K562 (cell line): ENCODE data around the gene TRPV5. TPM values are rescaled to one million over a fixed set of nuclear protein-coding genes. Genes with fewer than 3 reads are reported as not detected.

Source experiments
- ATF6 ChIP-seq: sonication (generic); formaldehyde crosslinking; IDR thresholded peaks from 2 replicates; pipeline ENCODE4 v1.4.0; 2020; ENCODE audit warnings: mild to moderate bottlenecking, missing genetic modification reagents
- E2F6 ChIP-seq, 2 experiments: IDR thresholded peaks; 2 replicates each; pipeline ENCODE4 v1.6.1; 2011; ENCODE audit warnings: borderline replicate concordance in 1 of 2, control low read depth in 1 of 2, low read depth in 1 of 2, low read length in 1 of 2, mild to moderate bottlenecking in 1 of 2, mixed read lengths in 1 of 2, moderate library complexity in 1 of 2; ENCODE audit not compliant: insufficient read depth in 1 of 2, insufficient read length in 1 of 2, poor library complexity in 1 of 2, severe bottlenecking in 1 of 2; ENCODE audit errors: extremely low read depth in 1 of 2
- HMG20A ChIP-seq: fragments of 450-650 bp; formaldehyde crosslinking; conservative IDR thresholded peaks from 2 replicates; pipeline ENCODE4 v1.4.0; 2020; ENCODE audit warnings: mild to moderate bottlenecking, mixed read lengths
- HSF4 ChIP-seq: fragments of 250-450 bp; sonication (Bioruptor Pico); IDR thresholded peaks from 2 replicates; pipeline ENCODE4 v2.1.2; 2022; ENCODE audit warnings: mild to moderate bottlenecking, moderate library complexity, borderline replicate concordance
- MXD1 ChIP-seq: fragments of 250-450 bp; sonication (Bioruptor Pico); IDR thresholded peaks from 2 replicates; pipeline ENCODE4 v1.8.0; 2021; ENCODE audit warnings: borderline replicate concordance, mild to moderate bottlenecking, moderate library complexity; ENCODE audit not compliant: poor library complexity, severe bottlenecking
- POLR2B ChIP-seq: fragments of 450-650 bp; IDR thresholded peaks from 2 replicates; pipeline ENCODE4 v1.6.1; 2018; ENCODE audit warnings: low read depth; ENCODE audit not compliant: partially characterized antibody
- TAF1 ChIP-seq: IDR thresholded peaks from 2 replicates; pipeline ENCODE4 v1.6.1; 2011; ENCODE audit warnings: mild to moderate bottlenecking, low read length, moderate library complexity; ENCODE audit not compliant: insufficient read depth, control insufficient read depth, severe bottlenecking; ENCODE audit errors: extremely low read depth
- WHSC1 ChIP-seq: IDR thresholded peaks from one replicate; pipeline ENCODE4 v1.6.1; 2012; ENCODE audit warnings: low read length, control low read depth, inconsistent platforms
- ZNF165 ChIP-seq: fragments of 250-450 bp; sonication (Bioruptor Pico); IDR thresholded peaks from 2 replicates; pipeline ENCODE4 v1.4.0; 2020; ENCODE audit warnings: borderline replicate concordance
- ZNF449 ChIP-seq: fragments of 250-450 bp; sonication (Bioruptor Pico); IDR thresholded peaks from 2 replicates; pipeline ENCODE4 v1.8.0; 2022; ENCODE audit warnings: moderate library complexity, mild to moderate bottlenecking, inconsistent platforms
- ZNF655 ChIP-seq: fragments of 250-450 bp; sonication (Bioruptor Pico); IDR thresholded peaks from 2 replicates; pipeline ENCODE4 v1.5.0; 2021
- polyA plus RNA-seq, 8 experiments: library from polyadenylated mRNA; depleted of rRNA in 4 of 8; stranded (reverse) in 5 of 8; unstranded in 3 of 8; fragments of >200 nt; fragmentation: Nextera tagmentation in 2 of 8; fragmentation: Illumina TruSeq in 1 of 8; extraction: Ambion mirVana in 2 of 8; extraction: Trizol in 1 of 8; gene quantifications; 2 replicates each; pipeline versions ENCODE4 v1.2.1 to v1.2.3, GENCODE V29; 2011 to 2014; ENCODE audit warnings: inconsistent platforms in 1 of 8, missing spikeins in 1 of 8
- total RNA-seq, 7 experiments: library from RNA; depleted of rRNA in 6 of 7; stranded (reverse); fragments of >200 nt in 6 of 7; fragmentation: Illumina TruSeq in 2 of 7; extraction: Trizol in 2 of 7; gene quantifications; 2 replicates each; pipeline versions ENCODE4 v1.2.1 to v1.2.3, GENCODE V29; 2011 to 2021; ENCODE audit warnings: low replicate concordance in 1 of 7
- TF ChIP-seq, protein P1 (sequence below): fragments of 250-450 bp; sonication (Bioruptor Pico); IDR thresholded peaks from 2 replicates; pipeline ENCODE4 v1.5.0; 2020; ENCODE audit warnings: mild to moderate bottlenecking
- TF ChIP-seq, protein P2 (sequence below): sonication (generic); formaldehyde crosslinking; IDR thresholded peaks from 2 replicates; pipeline ENCODE4 v1.8.0; 2023; ENCODE audit warnings: mild to moderate bottlenecking, missing genetic modification reagents

TRPV5 gene
- total and polyA plus RNA-seq, 9 of the 15 experiments (the other 6 are each of a cell fraction or from before 2014, with no cell fraction given): not detected

DNA sequence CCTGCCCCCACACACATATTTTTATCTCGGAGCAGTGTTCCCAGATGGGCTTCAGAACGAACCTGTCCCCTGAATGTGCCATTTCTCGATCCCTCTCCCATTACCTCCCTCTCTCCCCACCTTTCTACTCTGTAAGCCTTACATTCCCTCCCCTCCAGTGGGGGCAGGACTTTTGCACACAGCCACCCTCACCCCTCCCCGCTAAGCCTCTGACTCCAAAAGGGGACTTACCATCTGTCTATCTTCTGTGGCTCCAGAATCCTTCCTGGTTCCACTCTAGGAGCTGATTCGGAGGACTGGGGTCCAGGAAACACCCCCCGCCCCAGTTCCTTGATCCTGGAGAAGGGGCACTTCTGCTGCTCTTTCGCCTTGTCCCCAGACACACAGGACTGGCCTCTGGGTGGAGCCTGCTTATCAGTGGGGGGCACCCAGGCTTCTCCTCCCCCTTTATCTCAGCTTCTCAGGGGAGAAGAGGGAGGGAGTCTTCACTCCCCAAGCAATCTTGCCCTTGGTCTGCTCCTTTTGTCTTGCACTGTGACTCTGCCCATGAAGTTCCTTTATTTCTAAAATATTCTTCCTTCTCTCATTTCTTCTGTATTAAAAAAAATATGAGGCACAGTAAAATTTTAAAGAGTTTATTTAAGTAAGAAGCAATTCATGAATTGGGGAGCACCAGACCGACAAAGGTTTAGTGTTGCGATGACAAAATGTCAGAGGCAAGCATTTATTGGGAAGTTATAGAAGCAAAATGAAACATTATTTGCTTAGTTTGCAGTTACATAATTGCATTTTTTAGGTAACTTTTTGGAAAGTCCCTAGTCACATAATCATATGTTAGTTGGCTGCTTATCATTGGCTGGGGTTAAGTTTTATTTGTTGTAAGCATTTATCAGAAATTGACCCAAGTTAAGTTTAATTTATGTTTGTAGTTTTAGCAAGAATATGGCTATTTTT lies 28.7 kb upstream of the TRPV5 start, which contains the start of gene KEL (continued):
- TF ChIP-seq E2F6 (IDR thresholded peaks at IDR 0.05; ENCODE audit: borderline replicate concordance in 1 of 2, extremely low read depth in 1 of 2, insufficient read depth in 1 of 2, insufficient read length in 1 of 2, low read depth in 1 of 2, low read length in 1 of 2, poor library complexity in 1 of 2, severe bottlenecking in 1 of 2) (no peak), POLR2B (peak; percentile 59), HSF4 (CRISPR knock-in tag) (no peak), TAF1 (peak; percentile 69), ATF6 (0 out of 2 replicates have a peak, but pooled peaks have one; percentile 54), WHSC1 (no peak), ZNF165 (CRISPR knock-in tag) (0 out of 2 replicates have a peak, but pooled peaks have one; percentile 16), ZNF655 (no peak), HMG20A (CRISPR knock-in tag) (no peak), ZNF449 (no peak), MXD1 (no peak)
- TF ChIP-seq, protein P1, sequence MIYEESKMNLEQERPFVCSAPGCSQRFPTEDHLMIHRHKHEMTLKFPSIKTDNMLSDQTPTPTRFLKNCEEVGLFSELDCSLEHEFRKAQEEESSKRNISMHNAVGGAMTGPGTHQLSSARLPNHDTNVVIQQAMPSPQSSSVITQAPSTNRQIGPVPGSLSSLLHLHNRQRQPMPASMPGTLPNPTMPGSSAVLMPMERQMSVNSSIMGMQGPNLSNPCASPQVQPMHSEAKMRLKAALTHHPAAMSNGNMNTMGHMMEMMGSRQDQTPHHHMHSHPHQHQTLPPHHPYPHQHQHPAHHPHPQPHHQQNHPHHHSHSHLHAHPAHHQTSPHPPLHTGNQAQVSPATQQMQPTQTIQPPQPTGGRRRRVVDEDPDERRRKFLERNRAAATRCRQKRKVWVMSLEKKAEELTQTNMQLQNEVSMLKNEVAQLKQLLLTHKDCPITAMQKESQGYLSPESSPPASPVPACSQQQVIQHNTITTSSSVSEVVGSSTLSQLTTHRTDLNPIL (CRISPR knock-in tag): no peak
- TF ChIP-seq, protein P2, sequence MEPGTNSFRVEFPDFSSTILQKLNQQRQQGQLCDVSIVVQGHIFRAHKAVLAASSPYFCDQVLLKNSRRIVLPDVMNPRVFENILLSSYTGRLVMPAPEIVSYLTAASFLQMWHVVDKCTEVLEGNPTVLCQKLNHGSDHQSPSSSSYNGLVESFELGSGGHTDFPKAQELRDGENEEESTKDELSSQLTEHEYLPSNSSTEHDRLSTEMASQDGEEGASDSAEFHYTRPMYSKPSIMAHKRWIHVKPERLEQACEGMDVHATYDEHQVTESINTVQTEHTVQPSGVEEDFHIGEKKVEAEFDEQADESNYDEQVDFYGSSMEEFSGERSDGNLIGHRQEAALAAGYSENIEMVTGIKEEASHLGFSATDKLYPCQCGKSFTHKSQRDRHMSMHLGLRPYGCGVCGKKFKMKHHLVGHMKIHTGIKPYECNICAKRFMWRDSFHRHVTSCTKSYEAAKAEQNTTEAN (CRISPR knock-in tag): no peak
